ENCODE measurements around the gene SORCS2. TPM values are rescaled to one million over a fixed set of nuclear protein-coding genes. Genes with fewer than 3 reads are reported as not detected.
"Not testable (repeated sequence)": the region's sequence is repeated elsewhere in the genome, so short reads cannot be mapped to it uniquely, and the experiment has no call there.

SORCS2 gene
- total and polyA plus RNA-seq, 2 of the 8 experiments (the other 6 are each of a cell fraction or from before 2014, with no cell fraction given): 0.36 to 1.8 TPM

DNA sequence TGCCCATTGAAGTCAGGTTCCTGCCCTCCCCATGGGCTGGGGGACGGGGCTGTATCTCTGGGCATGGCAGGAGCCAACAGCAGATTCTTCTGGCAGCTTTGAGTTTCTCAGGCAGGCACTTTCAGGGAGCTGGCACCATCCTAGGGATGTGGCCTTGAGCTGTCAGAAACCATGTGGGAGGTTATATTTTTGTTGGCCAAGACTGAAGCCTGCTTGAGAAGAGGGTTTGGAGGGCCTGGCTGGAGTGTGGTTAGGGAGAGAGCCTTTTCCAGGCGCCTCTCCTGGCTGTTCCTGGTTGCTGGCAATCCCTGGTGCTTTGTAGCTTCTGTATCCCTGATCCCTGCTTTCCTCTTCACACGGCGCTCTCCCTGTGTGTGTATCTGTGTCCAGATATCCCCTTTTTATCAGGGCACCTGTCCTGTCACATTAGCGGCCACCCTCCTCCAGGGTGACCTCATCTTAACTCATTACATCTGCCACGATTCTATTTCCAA is 30.6 kb upstream of the SORCS2 start (continued):
- TF ChIP-seq, protein P1, sequence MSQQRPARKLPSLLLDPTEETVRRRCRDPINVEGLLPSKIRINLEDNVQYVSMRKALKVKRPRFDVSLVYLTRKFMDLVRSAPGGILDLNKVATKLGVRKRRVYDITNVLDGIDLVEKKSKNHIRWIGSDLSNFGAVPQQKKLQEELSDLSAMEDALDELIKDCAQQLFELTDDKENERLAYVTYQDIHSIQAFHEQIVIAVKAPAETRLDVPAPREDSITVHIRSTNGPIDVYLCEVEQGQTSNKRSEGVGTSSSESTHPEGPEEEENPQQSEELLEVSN (IDR thresholded peaks at IDR 0.05): no peak
- TF ChIP-seq CBX5 (IDR thresholded peaks at IDR 0.05; ENCODE audit: low read depth, low read length) (no peak), PHF8 (conservative IDR thresholded peaks at IDR 0.05; ENCODE audit: low read depth, low read length) (no peak), CBX8 (IDR thresholded peaks at IDR 0.05; ENCODE audit: borderline replicate concordance, low read depth, low read length) (no peak), POLR2AphosphoS5 (IDR thresholded peaks at IDR 0.05; ENCODE audit: low read depth, low read length) (no peak), RFX5 (IDR thresholded peaks at IDR 0.05; ENCODE audit: borderline replicate concordance, low read depth, low read length) (no peak), GABPA (IDR thresholded peaks at IDR 0.05; ENCODE audit: borderline replicate concordance, insufficient read depth, low read length) (no peak), EZH2 (IDR thresholded peaks at IDR 0.05; ENCODE audit: low read depth, low read length, severe bottlenecking) (no peak), ASH2L (IDR thresholded peaks at IDR 0.05; ENCODE audit: low read length) (no peak), TAF1 (IDR thresholded peaks at IDR 0.05; ENCODE audit: low read depth, low read length) (no peak)

DNA sequence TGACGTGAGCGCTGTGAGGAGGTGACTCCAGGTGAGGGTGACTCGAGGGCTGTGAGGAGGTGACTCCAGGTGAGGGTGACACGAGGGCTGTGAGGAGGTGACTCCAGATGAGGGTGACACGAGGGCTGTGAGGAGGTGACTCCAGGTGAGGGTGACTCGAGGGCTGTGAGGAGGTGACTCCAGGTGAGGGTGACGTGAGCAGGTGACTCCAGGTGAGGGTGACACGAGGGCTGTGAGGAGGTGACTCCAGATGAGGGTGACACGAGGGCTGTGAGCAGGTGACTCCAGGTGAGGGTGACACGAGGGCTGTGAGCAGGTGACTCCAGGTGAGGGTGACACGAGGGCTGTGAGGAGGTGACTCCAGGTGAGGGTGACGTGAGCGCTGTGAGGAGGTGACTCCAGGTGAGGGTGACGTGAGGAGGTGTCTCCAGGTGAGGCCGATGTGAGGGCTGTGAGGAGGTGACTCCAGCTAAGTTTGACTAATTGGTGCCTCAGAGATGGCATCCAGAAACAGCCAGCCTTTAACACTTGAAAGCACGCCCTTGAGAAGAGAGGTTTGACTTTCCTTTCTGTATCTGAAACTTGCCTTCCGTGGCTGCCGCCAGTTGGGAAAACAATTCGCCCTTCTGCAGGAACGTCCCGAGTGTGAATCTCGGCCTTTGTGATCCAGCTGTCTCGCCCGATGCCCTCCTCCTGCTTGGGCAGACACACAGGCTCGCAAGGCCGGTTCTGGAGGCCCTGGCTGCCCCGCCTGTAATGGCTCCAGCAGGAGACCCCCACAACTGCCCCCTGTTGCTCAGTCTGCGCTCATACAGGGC is 27.1 kb upstream of the SORCS2 start:
- H2BK20ac ChIP-seq (ENCODE audit: low read length); H3K9ac ChIP-seq (replicated peaks in 1 of 4; ENCODE audit: extremely low read depth in 1 of 4, low read depth in 3 of 4, low read length in 3 of 4); H3K4me3 ChIP-seq (ENCODE audit: extremely low read depth in 1 of 4, insufficient read depth in 2 of 4, low read depth in 3 of 4, low read length in 4 of 4); H3K9me3 ChIP-seq (ENCODE audit: insufficient read depth in 2 of 2, low read depth in 1 of 2, low read length in 1 of 2); POLR2A ChIA-PET (ENCODE audit: partially characterized antibody); H3K27me3 ChIP-seq (replicated peaks in 1 of 4; ENCODE audit: control insufficient read depth in 3 of 4, extremely low read depth in 1 of 4, insufficient read depth in 3 of 4, low read length in 3 of 4); H2BK12ac ChIP-seq (ENCODE audit: low read depth, low read length); H3K56ac ChIP-seq (replicated peaks; ENCODE audit: insufficient read length, low read depth, low read length); H2AFZ ChIP-seq (ENCODE audit: low read length); H2BK15ac ChIP-seq (ENCODE audit: low read length); H3K23ac ChIP-seq (ENCODE audit: insufficient read length); H4K8ac ChIP-seq (ENCODE audit: extremely low read depth, insufficient read depth, low read length); H2BK120ac ChIP-seq (replicated peaks; ENCODE audit: low read depth, low read length); H3K27ac ChIP-seq (ENCODE audit: low read depth, low read length); H3K14ac ChIP-seq (ENCODE audit: insufficient read length); H3K4me2 ChIP-seq (ENCODE audit: insufficient read depth in 1 of 2, low read depth in 2 of 2, low read length in 2 of 2); DNase-seq (ENCODE audit: low read depth in 1 of 2, low spot score in 2 of 2); H4K5ac ChIP-seq (ENCODE audit: insufficient read length, low read depth, low read length); H3K23me2 ChIP-seq (ENCODE audit: low read depth, low read length); H3K4me1 ChIP-seq (replicated peaks in 1 of 4; ENCODE audit: control insufficient read depth in 3 of 4, insufficient read depth in 4 of 4, low read length in 3 of 4); H3K79me1 ChIP-seq (ENCODE audit: low read depth, low read length); H3K36me3 ChIP-seq (ENCODE audit: control insufficient read depth in 2 of 4, insufficient read depth in 4 of 4, low read length in 3 of 4); H3K18ac ChIP-seq (ENCODE audit: extremely low read depth, low read length); H2BK5ac ChIP-seq (ENCODE audit: low read depth, low read length); H4K91ac ChIP-seq (replicated peaks; ENCODE audit: insufficient read length, low read length); H4K20me1 ChIP-seq (replicated peaks in 1 of 2; ENCODE audit: control insufficient read depth in 1 of 2, insufficient read depth in 2 of 2, low read length in 2 of 2); H2AK5ac ChIP-seq (ENCODE audit: low read depth, low read length); FAIRE-seq; H3K79me2 ChIP-seq (ENCODE audit: control insufficient read depth in 1 of 2, insufficient read depth in 2 of 2, low read length in 2 of 2); H3K4ac ChIP-seq (replicated peaks; ENCODE audit: insufficient read length, low read depth, low read length): not testable (repeated sequence)
- CTCF ChIA-PET (ENCODE audit: partially characterized antibody): interaction anchor here (0.9 to 1.8 kb wide), 4 partner anchors 8 to 64 kb away, joined by 3 to 8 read pairs (median 4); no protein-coding TSS in a partner anchor
- 88% methylated on average over 26 of the region's 28 CpGs; no CpG with 5 or more reads in 1 of the 2 experiments for WGBS, 2 experiments (ENCODE audit: extremely low coverage in 1 of 2, insufficient coverage in 1 of 2, insufficient read length in 1 of 2, insufficient replicate concordance in 2 of 2, low coverage in 1 of 2, low lambda C conversion rate in 2 of 2, missing lambda C conversion rate in 1 of 2)
